H1 (cell line): ENCODE measurements around the gene DUSP7. TPM values are rescaled to one million over a fixed set of nuclear protein-coding genes. Genes with fewer than 3 reads are reported as not detected.

Experiments
- BACH1 ChIP-seq: IDR thresholded peaks from 2 replicates; pipeline ENCODE4 v1.6.1; 2012; ENCODE audit warnings: low read length, improper control_type of control experiment
- polyA plus RNA-seq, 7 experiments: library from polyadenylated mRNA; depleted of rRNA in 3 of 7; stranded (reverse) in 5 of 7; unstranded in 2 of 7; fragments of >200 nt in 5 of 7; fragments of 200-250 nt in 2 of 7; gene quantifications; 1 replicate in 5 of 7; 2 replicates in 1 of 7; 4 replicates in 1 of 7; pipeline versions ENCODE4 v1.2.1 to v1.2.3, GENCODE V29; 2011 to 2013; ENCODE audit warnings: missing spikeins in 2 of 7, mixed read lengths in 2 of 7
- total RNA-seq: library from RNA; stranded (reverse); fragmentation: NEBNext Ultra II Directional; extraction: Animal tissue kit (Norgen Biotek cat#: 25700); gene quantifications from 2 replicates; pipeline ENCODE4 v1.2.1, GENCODE V29; 2021

Gene DUSP7
- total and polyA plus RNA-seq, 2 of the 8 experiments (the other 6 are each of a cell fraction or from before 2014, with no cell fraction given): 19.4 to 24.9 TPM

GRCh38 chr3:51999846-52000245, 56.5 kb downstream of the DUSP7 start (continued):
- no peak for TF ChIP-seq BACH1

Other genes starting within 250 kb of the DUSP7 start
- not detected in 2 replicates for gene IQCF2, start 195.0 kb downstream of the DUSP7 start, total RNA-seq
- gene IQCF2, start 195.0 kb downstream of the DUSP7 start, polyA plus RNA-seq (2011; rRNA removed): not detected in 2 replicates
- gene IQCF5, start 181.0 kb downstream of the DUSP7 start, total RNA-seq: not detected in 2 replicates
- not detected in 2 replicates for gene IQCF5, start 181.0 kb downstream of the DUSP7 start, polyA plus RNA-seq (2011; rRNA removed)
- not detected in 2 replicates for gene IQCF1, start 153.2 kb downstream of the DUSP7 start, total RNA-seq
- not detected in 2 replicates for gene IQCF1, start 153.2 kb downstream of the DUSP7 start, polyA plus RNA-seq (2011; rRNA removed)
- 55.6 TPM in 2 replicates for gene RRP9, start 114.7 kb downstream of the DUSP7 start, total RNA-seq
- 68.9 and 81.8 TPM in 2 replicates for gene RRP9, start 114.7 kb downstream of the DUSP7 start, polyA plus RNA-seq (2011; rRNA removed)
- gene PARP3, start 114.2 kb downstream of the DUSP7 start, total RNA-seq: 1.1 and 1.3 TPM in 2 replicates
- 1.6 and 2.1 TPM in 2 replicates for gene PARP3, start 114.2 kb downstream of the DUSP7 start, polyA plus RNA-seq (2011; rRNA removed)
- 0.19 and 0.22 TPM in 2 replicates for gene GPR62, start 101.2 kb downstream of the DUSP7 start, total RNA-seq
- 0.29 and 0.36 TPM in 2 replicates for gene GPR62, start 101.2 kb downstream of the DUSP7 start, polyA plus RNA-seq (2011; rRNA removed)
- 16.4 and 19.6 TPM in 2 replicates for gene PCBP4, start 89.1 kb downstream of the DUSP7 start, total RNA-seq
- 34.1 and 51.2 TPM in 2 replicates for gene PCBP4, start 89.1 kb downstream of the DUSP7 start, polyA plus RNA-seq (2011; rRNA removed)
- 5.8 and 6.1 TPM in 2 replicates for gene ABHD14B, start 82.5 kb downstream of the DUSP7 start, total RNA-seq
- gene ABHD14B, start 82.5 kb downstream of the DUSP7 start, polyA plus RNA-seq (2011; rRNA removed): 18.0 and 20.0 TPM in 2 replicates
- gene ABHD14A, start 81.5 kb downstream of the DUSP7 start, total RNA-seq: 1.8 and 4.6 TPM in 2 replicates
- 9.8 and 12.4 TPM in 2 replicates for gene ABHD14A, start 81.5 kb downstream of the DUSP7 start, polyA plus RNA-seq (2011; rRNA removed)
- gene ACY1, start 73.0 kb downstream of the DUSP7 start, total RNA-seq: 45.5 and 48.3 TPM in 2 replicates
- 113 and 189 TPM in 2 replicates for gene ACY1, start 73.0 kb downstream of the DUSP7 start, polyA plus RNA-seq (2011; rRNA removed)
- 1,467 and 1,476 TPM in 2 replicates for gene RPL29, start 60.7 kb downstream of the DUSP7 start, total RNA-seq
- 2,660 and 3,062 TPM in 2 replicates for gene RPL29, start 60.7 kb downstream of the DUSP7 start, polyA plus RNA-seq (2011; rRNA removed)
- 35.7 and 39.2 TPM in 2 replicates for gene POC1A, start 97.9 kb upstream of the DUSP7 start, total RNA-seq
- gene POC1A, start 97.9 kb upstream of the DUSP7 start, polyA plus RNA-seq (2011; rRNA removed): 35.7 and 44.9 TPM in 2 replicates
- 45.2 and 45.9 TPM in 2 replicates for gene ALAS1, start 141.6 kb upstream of the DUSP7 start, total RNA-seq
- 84.4 and 87.7 TPM in 2 replicates for gene ALAS1, start 141.6 kb upstream of the DUSP7 start, polyA plus RNA-seq (2011; rRNA removed)
- gene TLR9, start 169.1 kb upstream of the DUSP7 start, total RNA-seq: not detected in 2 replicates
- 0.05 and 0.06 TPM in 2 replicates for gene TLR9, start 169.1 kb upstream of the DUSP7 start, polyA plus RNA-seq (2011; rRNA removed)
- gene TWF2, start 182.6 kb upstream of the DUSP7 start, total RNA-seq: 62.6 and 65.2 TPM in 2 replicates
- 90.4 and 135 TPM in 2 replicates for gene TWF2, start 182.6 kb upstream of the DUSP7 start, polyA plus RNA-seq (2011; rRNA removed)
- 5.2 and 5.4 TPM in 2 replicates for gene PPM1M, start 189.2 kb upstream of the DUSP7 start, total RNA-seq
- gene PPM1M, start 189.2 kb upstream of the DUSP7 start, polyA plus RNA-seq (2011; rRNA removed): 5.1 and 6.3 TPM in 2 replicates
- gene WDR82, start 222.1 kb upstream of the DUSP7 start, total RNA-seq: 77.2 and 82.7 TPM in 2 replicates
- 25.8 and 33.5 TPM in 2 replicates for gene WDR82, start 222.1 kb upstream of the DUSP7 start, polyA plus RNA-seq (2011; rRNA removed)
- gene GLYCTK, start 231.3 kb upstream of the DUSP7 start, total RNA-seq: 3.5 and 4.2 TPM in 2 replicates
- 8.7 and 11.1 TPM in 2 replicates for gene GLYCTK, start 231.3 kb upstream of the DUSP7 start, polyA plus RNA-seq (2011; rRNA removed)